HAP-1 (cell line): Measurements from ENCODE around the gene TRPM3.

Experiments used
- DNase-seq, 2 experiments: peaks; one replicate each; pipeline ENCODE4 v3.0.0-alpha.2; 2016 to 2020; ENCODE audit warnings: low spot score in 2 of 2
- H3K27me3 ChIP-seq: fragments of 250-450 bp; sonication (Bioruptor Pico); 2 replicates; pipeline ENCODE4 v1.5.1; 2020; ENCODE audit warnings: low read depth, mild to moderate bottlenecking, moderate library complexity
- H3K36me3 ChIP-seq: fragments of 250-450 bp; sonication (Bioruptor Pico); replicated peaks from 2 replicates; pipeline ENCODE4 v1.5.1; 2020; ENCODE audit warnings: mild to moderate bottlenecking
- H3K4me1 ChIP-seq: fragments of 250-450 bp; sonication (Bioruptor Pico); 2 replicates; pipeline ENCODE4 v1.5.1; 2020; ENCODE audit warnings: mild to moderate bottlenecking
- H3K4me3 ChIP-seq: fragments of 250-450 bp; sonication (Bioruptor Pico); 2 replicates; pipeline ENCODE4 v1.5.1; 2020; ENCODE audit warnings: mild to moderate bottlenecking, moderate library complexity
- H3K9me3 ChIP-seq: fragments of 250-450 bp; sonication (Bioruptor Pico); 2 replicates; pipeline ENCODE4 v1.5.1; 2020; ENCODE audit warnings: mild to moderate bottlenecking, moderate library complexity
- in situ Hi-C: fragments of 300-500 bp; cut with MboI; formaldehyde crosslinking; loops from 3 replicates; pipeline ENCODE4 v1.14.3; 2020; ENCODE audit warnings: low sequenced_read_pairs, inconsistent platforms, mixed read lengths

The TRPM3 gene

GRCh38 chr9:70479880-70480291 lies 641.5 kb downstream of the TRPM3 start:
- Histone ChIP-seq H3K9me3 (no peaks in the 10 kb centered on the region), H3K27me3 (no peaks in the 10 kb centered on the region), H3K4me1 (peaks cover 13% of the 10 kb centered on the region), H3K36me3 (no peaks in the 10 kb centered on the region), H3K4me3 (no peak overlapping the region)
- in situ Hi-C loops: loop anchor here (25.0 kb wide), 1 partner anchor 118 kb away; no protein-coding TSS in a partner anchor
- DNase-seq: peak in 1 of 2 experiments; percentile 14
